NCI-H82 (cell line): ENCODE data around the gene PSME1.

Experiments
- DNase-seq: peaks from one replicate; lab custom pipeline; 2025; lab: John Stamatoyannopoulos, UW

PSME1 gene

GRCh38 chr14:24130380-24130716 lies 5.6 kb upstream of the PSME1 start, which contains the start of gene FITM1:
Gene FITM1 (plus strand): TSS chr14:24130659. CDS start chr14:24131564, 905 bp downstream.
- DNase-seq = no peak

GRCh38 chr14:24130717-24131548 lies 5.1 kb upstream of the PSME1 start:
- peak; percentile 6 for DNase-seq

- no peak for DNase-seq
Measured at GRCh38 chr14:24131549-24131966, 4.4 kb upstream of the PSME1 start.

- DNase-seq = no peak
Measured at GRCh38 chr14:24132061-24132685, 3.8 kb upstream of the PSME1 start.

- DNase-seq = no peak
Measured at GRCh38 chr14:24132976-24133375, 3.0 kb upstream of the PSME1 start.

- no peak for DNase-seq
Measured at GRCh38 chr14:24133735-24134134, 2.3 kb upstream of the PSME1 start.

- DNase-seq = no peak
Measured at GRCh38 chr14:24135584-24135833, 485 bp upstream of the PSME1 start.

GRCh38 chr14:24136684-24137528 lies 912 bp downstream of the PSME1 start:
- peak; percentile 36 for DNase-seq

GRCh38 chr14:24137529-24138395 lies 1.8 kb downstream of the PSME1 start:
- no peak for DNase-seq

- no peak for DNase-seq
Measured at GRCh38 chr14:24138396-24139271, 2.6 kb downstream of the PSME1 start.

GRCh38 chr14:24139272-24139934 lies 3.4 kb downstream of the PSME1 start:
- peak; percentile 2 for DNase-seq

GRCh38 chr14:24141097-24141880 lies 5.3 kb downstream of the PSME1 start, which contains the start of gene EMC9:
Gene EMC9 (minus strand): TSS chr14:24141591. CDS start chr14:24141304, 287 bp downstream.
- DNase-seq = peak; percentile 100

- no peak for DNase-seq
Measured at GRCh38 chr14:24143511-24143910, 7.5 kb downstream of the PSME1 start.

- DNase-seq = no peak
Measured at GRCh38 chr14:24144451-24144850, 8.5 kb downstream of the PSME1 start.

GRCh38 chr14:24145219-24145618 lies 9.2 kb downstream of the PSME1 start:
- no peak for DNase-seq

- DNase-seq = no peak
Measured at GRCh38 chr14:24145690-24146452, 9.9 kb downstream of the PSME1 start.

- peak; percentile 98 for DNase-seq
Measured at GRCh38 chr14:24146453-24146977, 10.5 kb downstream of the PSME1 start, which contains the start of gene PSME2. Gene PSME2 (minus strand): TSS chr14:24146610. CDS start chr14:24146581, 29 bp downstream.
